HFFc6 (cell line): Measurements from ENCODE around the gene SOD2. TPM values are rescaled to one million over a fixed set of nuclear protein-coding genes. Genes with fewer than 3 reads are reported as not detected.

Source experiments
- DNase-seq: peaks from one replicate; pipeline ENCODE4 v3.0.0-alpha.2; 2018
- H3K27ac Mint-ChIP-seq: 2 replicates; pipeline ENCODE4 v1.8.0; 2020; ENCODE audit warnings: mild to moderate bottlenecking, mixed read lengths
- H3K27me3 Mint-ChIP-seq: 2 replicates; pipeline ENCODE4 v1.8.0; 2021; ENCODE audit warnings: mild to moderate bottlenecking, moderate library complexity, mixed read lengths; ENCODE audit not compliant: insufficient read depth
- H3K36me3 Mint-ChIP-seq: 2 replicates; pipeline ENCODE4 v1.8.0; 2021; ENCODE audit warnings: low read depth, mixed read lengths
- H3K4me1 Mint-ChIP-seq: 2 replicates; pipeline ENCODE4 v1.8.0; 2020; ENCODE audit warnings: low read depth, mixed read lengths
- H3K4me3 Mint-ChIP-seq: 2 replicates; pipeline ENCODE4 v1.8.0; 2020; ENCODE audit warnings: mild to moderate bottlenecking, moderate library complexity, mixed read lengths
- H3K9me3 Mint-ChIP-seq: 2 replicates; pipeline ENCODE4 v1.8.0; 2020; ENCODE audit warnings: mild to moderate bottlenecking, mixed read lengths
- total RNA-seq, 6 experiments: library from RNA; stranded (reverse); fragmentation: NEBNext Ultra II Directional; extraction: Animal tissue kit (Norgen Biotek cat#: 25700); gene quantifications; 2 replicates in 1 of 6; 3 replicates in 5 of 6; pipeline ENCODE4 v1.2.3, GENCODE V29; 2021
- TF ChIP-seq, protein P1 (sequence below): fragments of 200-600 bp; sonication (generic); IDR thresholded peaks from 2 replicates; pipeline ENCODE4 v1.5.0; 2021; ENCODE audit warnings: antibody characterized with exemption, mild to moderate bottlenecking

SOD2 gene
- total RNA-seq, 6 experiments from 2014 or later, result 73.2 to 87.6 (median 75.3) TPM

DNA sequence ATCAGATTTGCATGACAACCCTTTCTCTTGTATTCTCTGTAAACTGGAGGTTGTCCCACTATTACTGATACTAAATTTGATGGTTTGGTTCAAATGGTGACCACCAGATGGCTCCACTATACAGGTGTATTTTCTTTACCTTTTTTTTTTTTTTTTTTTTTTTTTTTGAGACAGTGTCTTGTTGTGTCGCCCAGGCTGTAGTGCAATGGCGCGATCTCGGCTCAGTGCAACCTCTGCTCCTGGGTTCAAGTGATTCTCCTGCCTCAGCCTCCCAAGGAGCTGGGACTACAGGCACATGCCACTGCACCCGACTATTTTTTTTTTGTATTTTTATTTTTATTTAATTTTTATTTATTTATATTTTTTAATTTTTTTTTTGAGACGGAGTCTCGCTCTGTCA lies 27.7 kb upstream of the SOD2 start:
- no peak overlapping the region for H3K27ac Mint-ChIP-seq
- no peaks in the 10 kb centered on the region for H3K9me3 Mint-ChIP-seq
- H3K4me3 Mint-ChIP-seq, result no peak overlapping the region
- no peaks in the 10 kb centered on the region; the same call in 1 of the 2 replicates for H3K27me3 Mint-ChIP-seq
- TF ChIP-seq, protein P1, sequence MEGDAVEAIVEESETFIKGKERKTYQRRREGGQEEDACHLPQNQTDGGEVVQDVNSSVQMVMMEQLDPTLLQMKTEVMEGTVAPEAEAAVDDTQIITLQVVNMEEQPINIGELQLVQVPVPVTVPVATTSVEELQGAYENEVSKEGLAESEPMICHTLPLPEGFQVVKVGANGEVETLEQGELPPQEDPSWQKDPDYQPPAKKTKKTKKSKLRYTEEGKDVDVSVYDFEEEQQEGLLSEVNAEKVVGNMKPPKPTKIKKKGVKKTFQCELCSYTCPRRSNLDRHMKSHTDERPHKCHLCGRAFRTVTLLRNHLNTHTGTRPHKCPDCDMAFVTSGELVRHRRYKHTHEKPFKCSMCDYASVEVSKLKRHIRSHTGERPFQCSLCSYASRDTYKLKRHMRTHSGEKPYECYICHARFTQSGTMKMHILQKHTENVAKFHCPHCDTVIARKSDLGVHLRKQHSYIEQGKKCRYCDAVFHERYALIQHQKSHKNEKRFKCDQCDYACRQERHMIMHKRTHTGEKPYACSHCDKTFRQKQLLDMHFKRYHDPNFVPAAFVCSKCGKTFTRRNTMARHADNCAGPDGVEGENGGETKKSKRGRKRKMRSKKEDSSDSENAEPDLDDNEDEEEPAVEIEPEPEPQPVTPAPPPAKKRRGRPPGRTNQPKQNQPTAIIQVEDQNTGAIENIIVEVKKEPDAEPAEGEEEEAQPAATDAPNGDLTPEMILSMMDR, result peak; percentile 76
- peaks cover 30% of the 10 kb centered on the region for H3K4me1 Mint-ChIP-seq
- H3K36me3 Mint-ChIP-seq, result peaks cover 7% of the 10 kb centered on the region; the same call in 1 of the 2 replicates
- DNase-seq, result no peak

- H3K27ac Mint-ChIP-seq, result no peak overlapping the region
- peaks cover 35% of the 10 kb centered on the region for H3K4me1 Mint-ChIP-seq
- peaks cover 13% of the 10 kb centered on the region; the same call in 1 of the 2 replicates for H3K36me3 Mint-ChIP-seq
- TF ChIP-seq, protein P1, result no peak
- H3K9me3 Mint-ChIP-seq, result no peaks in the 10 kb centered on the region
- no peak overlapping the region for H3K4me3 Mint-ChIP-seq
- no peak for DNase-seq
- no peaks in the 10 kb centered on the region; the same call in 1 of the 2 replicates for H3K27me3 Mint-ChIP-seq
Observed at GRCh38 chr6:159719287-159719686, 26.2 kb upstream of the SOD2 start.

DNA sequence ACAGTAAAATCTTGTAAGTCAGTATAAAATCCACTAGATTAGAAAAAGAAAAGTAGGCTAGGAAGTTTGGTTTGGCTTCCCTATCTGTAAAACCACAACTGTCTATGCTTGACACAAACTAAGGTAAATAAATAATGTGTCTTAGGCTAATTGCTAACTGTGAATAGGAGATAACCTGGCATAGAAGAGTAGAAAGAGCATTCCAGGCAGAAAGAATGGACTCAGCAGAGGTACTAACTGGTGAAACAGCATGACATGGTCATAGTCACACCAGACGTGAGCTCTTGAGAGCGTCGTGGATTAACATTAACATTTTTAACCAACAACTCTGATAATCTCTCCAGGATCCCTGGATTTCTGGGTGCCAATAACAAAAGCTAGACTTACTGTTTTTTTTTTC lies 25.6 kb upstream of the SOD2 start:
- H3K27ac Mint-ChIP-seq, result no peak overlapping the region
- peaks cover 7% of the 10 kb centered on the region; the same call in 1 of the 2 replicates for H3K36me3 Mint-ChIP-seq
- no peaks in the 10 kb centered on the region for H3K9me3 Mint-ChIP-seq
- TF ChIP-seq, protein P1, result no peak
- no peaks in the 10 kb centered on the region for H3K27me3 Mint-ChIP-seq
- peaks cover 35% of the 10 kb centered on the region for H3K4me1 Mint-ChIP-seq
- H3K4me3 Mint-ChIP-seq, result no peak overlapping the region
- DNase-seq, result no peak

- peak; percentile 95 for DNase-seq
- TF ChIP-seq, protein P1, result peak; percentile 23; the same call in 1 of the 2 replicates
- peak overlapping the region; percentile 74 for H3K27ac Mint-ChIP-seq
- H3K36me3 Mint-ChIP-seq, result peaks cover 7% of the 10 kb centered on the region; the same call in 1 of the 2 replicates
- H3K4me3 Mint-ChIP-seq, result peak overlapping the region; percentile 61
- no peaks in the 10 kb centered on the region for H3K27me3 Mint-ChIP-seq
- H3K4me1 Mint-ChIP-seq, result peaks cover 29% of the 10 kb centered on the region
- H3K9me3 Mint-ChIP-seq, result no peaks in the 10 kb centered on the region
Observed at GRCh38 chr6:159716247-159717096, 23.4 kb upstream of the SOD2 start.

GRCh38 chr6:159715605-159716004 lies 22.6 kb upstream of the SOD2 start:
- TF ChIP-seq, protein P1, result no peak
- no peak overlapping the region for H3K4me3 Mint-ChIP-seq
- H3K27ac Mint-ChIP-seq, result no peak overlapping the region
- DNase-seq, result no peak
- H3K27me3 Mint-ChIP-seq, result no peaks in the 10 kb centered on the region
- no peaks in the 10 kb centered on the region for H3K9me3 Mint-ChIP-seq
- peaks cover 7% of the 10 kb centered on the region; the same call in 1 of the 2 replicates for H3K36me3 Mint-ChIP-seq
- H3K4me1 Mint-ChIP-seq, result peaks cover 29% of the 10 kb centered on the region
